ENCODE results near the gene DBR1. TPM values are rescaled to one million over a fixed set of nuclear protein-coding genes. Genes with fewer than 3 reads are reported as not detected.

Gene DBR1
- total and polyA plus RNA-seq, 2 experiments from 2014 or later = 12.3 to 16.9 TPM

- Histone ChIP-seq H3K9me3 (ENCODE audit: low read depth) (no peaks in the 10 kb centered on the region), H3K4me1 (ENCODE audit: insufficient read depth) (no peaks in the 10 kb centered on the region), H3K27ac (no peak overlapping the region), H3K79me2 (ENCODE audit: insufficient read depth) (peaks cover 53% of the 10 kb centered on the region), H3K9ac (no peak overlapping the region), H3K9me2 (ENCODE audit: insufficient read depth) (no peaks in the 10 kb centered on the region), H3F3A (ENCODE audit: insufficient read depth) (no peaks in the 10 kb centered on the region), H4K20me1 (ENCODE audit: insufficient read depth) (0 out of 2 replicates have a peak, but pooled peaks cover 3% of the 10 kb centered on the region), H3K36me3 (ENCODE audit: low read depth) (peaks cover 20% of the 10 kb centered on the region), H3K4me3 (no peak overlapping the region), H2AFZ (no peak overlapping the region), H3K4me2 (ENCODE audit: unreplicated experiment) (no peak overlapping the region), H3K27me3 (replicated peaks; ENCODE audit: insufficient read depth) (no peaks in the 10 kb centered on the region)
- in situ Hi-C loops (cut with MboI) = no loop called here
- TF ChIP-seq EZH2 (IDR thresholded peaks at IDR 0.05; ENCODE audit: insufficient read depth, poor library complexity, severe bottlenecking) (no peak), EZH2phosphoT487 (IDR thresholded peaks at IDR 0.05; ENCODE audit: insufficient read depth, low read depth) (no peak)
- DNase-seq = no peak
- WGBS, 2 experiments (ENCODE audit: low coverage in 1 of 2, low lambda C conversion rate in 2 of 2, missing lambda C conversion rate in 2 of 2) = 92 to 97% methylated on average over 1 of the region's 1 CpG
Measured at GRCh38 chr3:138220242-138220641, 45.5 kb upstream of the DBR1 start.

DNA sequence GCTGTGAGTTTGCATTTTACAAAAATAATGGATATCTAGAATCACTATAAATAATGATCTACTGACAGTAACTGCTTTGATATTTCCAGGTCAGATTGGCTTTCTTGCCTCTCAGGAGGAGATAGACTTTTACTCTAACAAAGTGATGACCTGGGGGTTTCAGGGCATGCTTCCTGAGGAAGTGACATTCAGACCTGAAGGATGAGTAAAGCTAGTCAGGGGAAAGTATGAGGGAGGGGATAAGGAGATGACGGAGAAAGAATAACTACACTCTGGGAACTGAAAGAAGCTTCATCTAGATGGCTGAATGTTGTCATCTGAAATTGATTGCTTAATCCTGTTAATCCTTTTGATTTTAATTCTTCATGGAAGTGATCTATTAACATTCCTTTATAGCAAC is 44.5 kb upstream of the DBR1 start:
- Histone ChIP-seq H3K9me3 (ENCODE audit: low read depth) (no peaks in the 10 kb centered on the region), H4K20me1 (ENCODE audit: insufficient read depth) (0 out of 2 replicates have a peak, but pooled peaks cover 3% of the 10 kb centered on the region), H3F3A (ENCODE audit: insufficient read depth) (no peaks in the 10 kb centered on the region), H3K4me2 (ENCODE audit: unreplicated experiment) (no peak overlapping the region), H3K4me3 (no peak overlapping the region), H3K9me2 (ENCODE audit: insufficient read depth) (no peaks in the 10 kb centered on the region), H3K9ac (no peak overlapping the region), H3K4me1 (ENCODE audit: insufficient read depth) (no peaks in the 10 kb centered on the region), H3K27me3 (replicated peaks; ENCODE audit: insufficient read depth) (no peaks in the 10 kb centered on the region), H2AFZ (no peak overlapping the region), H3K36me3 (ENCODE audit: low read depth) (peaks cover 11% of the 10 kb centered on the region; the same call in 1 of the 2 replicates), H3K27ac (no peak overlapping the region), H3K79me2 (ENCODE audit: insufficient read depth) (peaks cover 63% of the 10 kb centered on the region)
- in situ Hi-C loops (cut with MboI) = no loop called here
- TF ChIP-seq EZH2 (IDR thresholded peaks at IDR 0.05; ENCODE audit: insufficient read depth, poor library complexity, severe bottlenecking) = no peak
- TF ChIP-seq EZH2phosphoT487 (IDR thresholded peaks at IDR 0.05; ENCODE audit: insufficient read depth, low read depth) = no peak
- DNase-seq = no peak
- WGBS, 2 experiments (ENCODE audit: low coverage in 1 of 2, low lambda C conversion rate in 2 of 2, missing lambda C conversion rate in 2 of 2) = 100% methylated on average over 1 of the region's 1 CpG

DNA sequence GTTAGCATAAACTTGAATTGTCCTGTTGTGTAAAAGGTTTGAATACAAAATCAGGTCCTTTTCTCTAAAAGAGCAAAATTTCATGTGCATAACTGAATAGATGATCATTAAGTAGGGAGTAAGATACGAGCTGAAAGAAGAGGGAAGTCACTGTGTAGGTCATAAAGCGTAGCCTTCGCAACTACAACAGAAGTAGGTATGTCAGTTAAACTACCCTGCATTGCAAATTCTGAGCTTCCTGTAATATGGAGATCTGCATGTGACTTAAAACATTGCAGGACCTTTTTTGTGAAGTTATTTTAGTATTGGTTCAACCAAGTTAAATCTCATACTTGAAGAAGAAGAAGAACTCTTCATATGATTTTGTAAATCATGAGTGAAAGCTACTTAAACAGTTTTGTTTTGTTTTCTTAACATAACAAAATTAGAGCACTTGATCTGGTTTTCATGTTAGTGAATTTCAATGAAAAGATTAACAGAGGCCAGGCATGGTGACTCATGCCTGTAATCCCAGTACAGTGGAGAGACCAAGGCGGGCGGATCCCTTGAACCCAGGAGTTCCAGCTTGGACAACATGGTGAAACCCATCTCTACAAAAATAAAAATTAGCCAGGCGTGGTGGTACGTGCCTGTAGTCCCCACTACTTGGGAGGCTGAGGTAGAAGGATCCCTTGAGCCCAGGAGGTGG is 38.8 kb upstream of the DBR1 start:
- in situ Hi-C loops (cut with MboI) = no loop called here
- H3K79me2 ChIP-seq (ENCODE audit: insufficient read depth) = peaks cover 96% of the 10 kb centered on the region
- DNase-seq = no peak

GRCh38 chr3:138210528-138210927 is 35.8 kb upstream of the DBR1 start:
- H3K79me2 ChIP-seq (ENCODE audit: insufficient read depth) = peaks cover 98% of the 10 kb centered on the region
- H4K20me1 ChIP-seq (ENCODE audit: insufficient read depth) = 0 out of 2 replicates have a peak, but pooled peaks cover 6% of the 10 kb centered on the region
- H3K27me3 ChIP-seq (replicated peaks; ENCODE audit: insufficient read depth) = no peaks in the 10 kb centered on the region
- no peaks in the 10 kb centered on the region for H3K9me3 ChIP-seq (ENCODE audit: low read depth)
- H3K27ac ChIP-seq = no peak overlapping the region
- H3K4me3 ChIP-seq = no peak overlapping the region
- H3K9ac ChIP-seq = no peak overlapping the region
- H3K4me1 ChIP-seq (ENCODE audit: insufficient read depth) = no peaks in the 10 kb centered on the region
- no peaks in the 10 kb centered on the region for H3K36me3 ChIP-seq (ENCODE audit: low read depth)
- H3K9me2 ChIP-seq (ENCODE audit: insufficient read depth) = no peaks in the 10 kb centered on the region; the same call in 1 of the 2 replicates
- WGBS, 2 experiments (ENCODE audit: low coverage in 1 of 2, low lambda C conversion rate in 2 of 2, missing lambda C conversion rate in 2 of 2) = 97 to 98% methylated on average over 3 of the region's 3 CpGs
- no peak for DNase-seq
- H2AFZ ChIP-seq = no peak overlapping the region
- no peak for TF ChIP-seq EZH2phosphoT487 (IDR thresholded peaks at IDR 0.05; ENCODE audit: insufficient read depth, low read depth)
- TF ChIP-seq EZH2 (IDR thresholded peaks at IDR 0.05; ENCODE audit: insufficient read depth, poor library complexity, severe bottlenecking) = no peak
- in situ Hi-C loops (cut with MboI) = no loop called here
- no peaks in the 10 kb centered on the region for H3F3A ChIP-seq (ENCODE audit: insufficient read depth)
- H3K4me2 ChIP-seq (ENCODE audit: unreplicated experiment) = no peak overlapping the region

More for the DNA sequence above, 38.8 kb upstream of the DBR1 start:
- Histone ChIP-seq H3K27ac (no peak overlapping the region), H3F3A (ENCODE audit: insufficient read depth) (no peaks in the 10 kb centered on the region), H3K4me3 (no peak overlapping the region), H3K4me2 (ENCODE audit: unreplicated experiment) (no peak overlapping the region), H3K9me3 (ENCODE audit: low read depth) (no peaks in the 10 kb centered on the region), H4K20me1 (ENCODE audit: insufficient read depth) (0 out of 2 replicates have a peak, but pooled peaks cover 3% of the 10 kb centered on the region), H2AFZ (no peak overlapping the region), H3K9me2 (ENCODE audit: insufficient read depth) (no peaks in the 10 kb centered on the region; the same call in 1 of the 2 replicates), H3K36me3 (ENCODE audit: low read depth) (0 out of 2 replicates have a peak, but pooled peaks cover 5% of the 10 kb centered on the region), H3K4me1 (ENCODE audit: insufficient read depth) (no peaks in the 10 kb centered on the region), H3K27me3 (replicated peaks; ENCODE audit: insufficient read depth) (no peaks in the 10 kb centered on the region), H3K9ac (no peak overlapping the region)
- WGBS, 2 experiments (ENCODE audit: low coverage in 1 of 2, low lambda C conversion rate in 2 of 2, missing lambda C conversion rate in 2 of 2) = 98 to 99% methylated on average over 7 of the region's 7 CpGs
- TF ChIP-seq EZH2 (IDR thresholded peaks at IDR 0.05; ENCODE audit: insufficient read depth, poor library complexity, severe bottlenecking) (no peak), EZH2phosphoT487 (IDR thresholded peaks at IDR 0.05; ENCODE audit: insufficient read depth, low read depth) (no peak)
